Osteoblast (primary cell): ENCODE results near the gene MPND. TPM values are rescaled to one million over a fixed set of nuclear protein-coding genes. Genes with fewer than 3 reads are reported as not detected.
A peak's percentile ranks its signal among the peaks of the same experiment; 100 is the strongest.

Experiments used
- DNase-seq: peaks from one replicate; pipeline ENCODE4 v3.0.0; 2011; ENCODE audit warnings: low spot score, mixed read lengths; ENCODE audit not compliant: insufficient read length; ENCODE audit errors: missing footprints
- H2AFZ ChIP-seq: 2 replicates; pipeline ENCODE4 v1.6.0; 2011; ENCODE audit warnings: mild to moderate bottlenecking, low read length
- H3K27ac ChIP-seq: 2 replicates; pipeline ENCODE4 v1.5.1; 2011; ENCODE audit warnings: mild to moderate bottlenecking, low read depth, low read length, moderate library complexity
- H3K27me3 ChIP-seq: 2 replicates; pipeline ENCODE4 v1.6.0; 2012; ENCODE audit warnings: mild to moderate bottlenecking, control low read depth, inconsistent platforms, low read length, moderate library complexity; ENCODE audit not compliant: insufficient read depth
- H3K36me3 ChIP-seq: 2 replicates; pipeline ENCODE4 v1.5.1; 2011; ENCODE audit warnings: mild to moderate bottlenecking, low read length, control low read depth, moderate library complexity; ENCODE audit not compliant: insufficient read depth
- H3K4me1 ChIP-seq: 2 replicates; pipeline ENCODE4 v1.5.1; 2011; ENCODE audit warnings: mild to moderate bottlenecking, low read length, control low read depth, moderate library complexity; ENCODE audit not compliant: insufficient read depth
- H3K4me2 ChIP-seq: 2 replicates; pipeline ENCODE4 v1.6.0; 2011; ENCODE audit warnings: mild to moderate bottlenecking, low read length; ENCODE audit not compliant: insufficient read depth
- H3K4me3 ChIP-seq: fragments of 200-600 bp; sonication (generic); 3 replicates; pipeline ENCODE4 v1.5.1; 2012; ENCODE audit warnings: mild to moderate bottlenecking, low read length, inconsistent platforms; ENCODE audit not compliant: insufficient read depth
- H3K79me2 ChIP-seq: 2 replicates; pipeline ENCODE4 v1.6.0; 2012; ENCODE audit warnings: mild to moderate bottlenecking, low read length, control low read depth, inconsistent platforms; ENCODE audit not compliant: insufficient read depth
- H3K9me3 ChIP-seq: 2 replicates; pipeline ENCODE4 v1.5.1; 2011; ENCODE audit warnings: low read depth, low read length, control low read depth
- H4K20me1 ChIP-seq: 2 replicates; pipeline ENCODE4 v1.6.0; 2012; ENCODE audit warnings: mild to moderate bottlenecking, low read length, control low read depth; ENCODE audit not compliant: insufficient read depth
- total RNA-seq: library from RNA; depleted of rRNA; stranded (reverse); fragments of >200 nt; gene quantifications from 2 replicates; pipeline ENCODE4 v1.2.3, GENCODE V29; 2012
- TF ChIP-seq, protein P1 (sequence below): IDR thresholded peaks from 2 replicates; pipeline ENCODE4 v1.5.1; 2011; ENCODE audit warnings: mild to moderate bottlenecking, low read depth, low read length, moderate library complexity; ENCODE audit errors: extremely low read depth

Gene MPND
- total RNA-seq, 1 donor = 6.9 TPM

DNA sequence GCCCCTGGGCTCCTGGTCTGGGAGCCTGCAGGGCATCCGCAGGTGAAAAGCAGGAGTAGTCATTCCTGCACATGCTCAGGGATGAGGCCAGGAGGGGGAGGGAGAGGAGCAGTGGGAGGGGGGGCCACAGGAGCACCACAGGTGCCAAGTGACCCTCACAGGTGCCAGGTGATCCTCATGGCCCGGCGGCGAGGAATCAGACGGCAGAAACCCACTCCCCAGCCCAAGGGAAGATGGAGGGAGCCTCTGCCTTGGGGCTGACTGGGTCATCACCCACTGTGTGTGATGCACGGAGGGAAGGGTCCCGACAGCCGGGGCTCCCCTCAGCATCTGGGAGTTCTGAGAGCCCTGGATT, 29.6 kb downstream of the MPND start:
- Histone ChIP-seq H4K20me1 (peaks cover 83% of the 10 kb centered on the region), H3K27ac (peak overlapping the region; percentile 90), H3K9me3 (no peaks in the 10 kb centered on the region), H2AFZ (no peak overlapping the region), H3K36me3 (peaks cover 2% of the 10 kb centered on the region), H3K4me3 (no peak overlapping the region), H3K27me3 (no peaks in the 10 kb centered on the region), H3K4me1 (peaks cover 79% of the 10 kb centered on the region), H3K4me2 (no peak overlapping the region), H3K79me2 (peaks cover 93% of the 10 kb centered on the region)
- TF ChIP-seq, protein P1, sequence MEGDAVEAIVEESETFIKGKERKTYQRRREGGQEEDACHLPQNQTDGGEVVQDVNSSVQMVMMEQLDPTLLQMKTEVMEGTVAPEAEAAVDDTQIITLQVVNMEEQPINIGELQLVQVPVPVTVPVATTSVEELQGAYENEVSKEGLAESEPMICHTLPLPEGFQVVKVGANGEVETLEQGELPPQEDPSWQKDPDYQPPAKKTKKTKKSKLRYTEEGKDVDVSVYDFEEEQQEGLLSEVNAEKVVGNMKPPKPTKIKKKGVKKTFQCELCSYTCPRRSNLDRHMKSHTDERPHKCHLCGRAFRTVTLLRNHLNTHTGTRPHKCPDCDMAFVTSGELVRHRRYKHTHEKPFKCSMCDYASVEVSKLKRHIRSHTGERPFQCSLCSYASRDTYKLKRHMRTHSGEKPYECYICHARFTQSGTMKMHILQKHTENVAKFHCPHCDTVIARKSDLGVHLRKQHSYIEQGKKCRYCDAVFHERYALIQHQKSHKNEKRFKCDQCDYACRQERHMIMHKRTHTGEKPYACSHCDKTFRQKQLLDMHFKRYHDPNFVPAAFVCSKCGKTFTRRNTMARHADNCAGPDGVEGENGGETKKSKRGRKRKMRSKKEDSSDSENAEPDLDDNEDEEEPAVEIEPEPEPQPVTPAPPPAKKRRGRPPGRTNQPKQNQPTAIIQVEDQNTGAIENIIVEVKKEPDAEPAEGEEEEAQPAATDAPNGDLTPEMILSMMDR = no peak
- DNase-seq = peak; percentile 49

GRCh38 chr19:4373601-4374497, 30.5 kb downstream of the MPND start:
- Histone ChIP-seq H3K27me3 (no peaks in the 10 kb centered on the region), H3K36me3 (no peaks in the 10 kb centered on the region), H2AFZ (no peak overlapping the region), H3K4me1 (peaks cover 72% of the 10 kb centered on the region), H3K79me2 (peaks cover 93% of the 10 kb centered on the region), H3K27ac (peak overlapping the region; percentile 90), H3K4me2 (peak overlapping the region; percentile 40), H3K9me3 (no peaks in the 10 kb centered on the region), H4K20me1 (peaks cover 82% of the 10 kb centered on the region), H3K4me3 (peak overlapping the region; percentile 8)
- peak; percentile 78 for DNase-seq
- TF ChIP-seq, protein P1 = no peak

DNA sequence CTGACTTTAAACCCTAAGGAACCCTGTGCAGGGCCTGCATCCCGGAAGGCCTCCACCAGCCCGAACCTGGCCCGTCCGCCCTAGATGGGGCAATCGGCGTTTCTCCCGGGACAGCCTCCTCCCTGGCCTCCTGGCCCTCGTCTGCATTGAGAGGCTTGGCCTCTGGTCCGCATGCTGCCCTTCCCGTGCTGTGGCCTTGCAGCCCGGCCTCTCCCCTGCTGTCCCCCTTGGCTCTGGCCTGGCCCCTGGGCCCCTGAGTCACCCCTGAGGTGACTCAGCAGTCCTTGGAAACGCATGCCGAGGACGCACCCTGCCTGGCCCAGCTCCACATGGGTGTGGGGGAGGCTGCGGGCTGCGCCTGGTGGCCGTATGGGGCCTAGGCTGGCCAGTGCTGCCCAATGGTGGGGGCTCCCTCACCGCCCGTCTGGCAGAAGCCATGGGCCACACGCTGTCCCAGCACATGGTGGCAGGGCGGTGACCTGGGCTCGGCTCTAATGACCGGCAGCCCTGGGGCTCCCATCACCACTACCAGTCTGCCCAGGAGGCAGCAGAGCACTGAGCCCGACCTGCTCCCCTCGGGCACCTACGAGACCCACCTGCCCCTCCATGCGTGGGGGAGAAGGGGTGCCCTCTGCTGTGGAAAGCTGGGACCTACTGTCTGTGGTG, 31.3 kb downstream of the MPND start:
- H4K20me1 ChIP-seq = peaks cover 84% of the 10 kb centered on the region
- H3K4me1 ChIP-seq = peaks cover 71% of the 10 kb centered on the region
- H3K36me3 ChIP-seq = no peaks in the 10 kb centered on the region
- peak overlapping the region; percentile 40 for H3K4me2 ChIP-seq
- H3K9me3 ChIP-seq = no peaks in the 10 kb centered on the region
- TF ChIP-seq, protein P1 = peak; percentile 14
- no peaks in the 10 kb centered on the region for H3K27me3 ChIP-seq
- H3K4me3 ChIP-seq = peak overlapping the region; percentile 8
- H3K79me2 ChIP-seq = peaks cover 93% of the 10 kb centered on the region
- no peak overlapping the region for H2AFZ ChIP-seq
- peak overlapping the region; percentile 90 for H3K27ac ChIP-seq
- peak; percentile 98 for DNase-seq
